ENCODE measurements around the gene TMEM187.

TMEM187 gene

DNA sequence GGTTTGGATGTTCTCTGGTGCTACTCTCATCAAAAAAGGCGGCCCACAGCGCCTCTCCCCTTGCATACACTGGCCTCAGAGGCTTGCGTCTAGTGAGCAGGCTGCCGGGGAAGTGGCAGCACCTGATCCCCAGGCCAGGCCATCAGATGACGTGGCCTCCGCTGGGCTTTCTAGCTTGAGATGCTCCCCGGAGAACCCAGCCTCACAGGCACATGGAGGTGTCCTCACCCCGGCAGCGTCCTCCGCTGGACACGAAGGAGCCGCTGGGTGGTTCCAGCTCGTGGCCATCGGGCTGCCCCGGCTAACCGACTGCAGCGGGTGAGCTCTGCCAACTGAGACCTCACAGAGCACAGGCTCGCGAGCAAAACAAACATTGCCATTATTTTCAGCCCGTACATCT, 34.4 kb downstream of the TMEM187 start:
- DNase-seq = no peak

DNA sequence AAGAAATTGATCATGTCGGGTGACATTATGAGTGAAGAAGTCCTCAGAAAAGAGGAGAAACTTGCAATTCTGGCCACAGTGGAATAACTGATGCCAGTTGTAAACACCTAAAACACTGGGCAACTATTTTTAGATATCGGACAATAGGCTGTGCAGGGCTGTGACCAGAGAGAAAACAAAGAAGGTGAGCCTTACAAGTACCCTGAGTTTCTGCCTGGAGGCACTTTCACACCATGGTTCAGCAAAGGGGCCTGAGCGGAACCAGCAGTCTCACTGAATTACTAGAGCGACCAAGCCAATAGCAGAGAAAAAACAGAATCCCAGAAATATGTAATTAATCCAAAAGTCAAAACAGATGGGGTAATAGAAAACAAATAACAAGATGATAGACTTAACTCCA, 36.0 kb downstream of the TMEM187 start:
- DNase-seq = no peak

DNA sequence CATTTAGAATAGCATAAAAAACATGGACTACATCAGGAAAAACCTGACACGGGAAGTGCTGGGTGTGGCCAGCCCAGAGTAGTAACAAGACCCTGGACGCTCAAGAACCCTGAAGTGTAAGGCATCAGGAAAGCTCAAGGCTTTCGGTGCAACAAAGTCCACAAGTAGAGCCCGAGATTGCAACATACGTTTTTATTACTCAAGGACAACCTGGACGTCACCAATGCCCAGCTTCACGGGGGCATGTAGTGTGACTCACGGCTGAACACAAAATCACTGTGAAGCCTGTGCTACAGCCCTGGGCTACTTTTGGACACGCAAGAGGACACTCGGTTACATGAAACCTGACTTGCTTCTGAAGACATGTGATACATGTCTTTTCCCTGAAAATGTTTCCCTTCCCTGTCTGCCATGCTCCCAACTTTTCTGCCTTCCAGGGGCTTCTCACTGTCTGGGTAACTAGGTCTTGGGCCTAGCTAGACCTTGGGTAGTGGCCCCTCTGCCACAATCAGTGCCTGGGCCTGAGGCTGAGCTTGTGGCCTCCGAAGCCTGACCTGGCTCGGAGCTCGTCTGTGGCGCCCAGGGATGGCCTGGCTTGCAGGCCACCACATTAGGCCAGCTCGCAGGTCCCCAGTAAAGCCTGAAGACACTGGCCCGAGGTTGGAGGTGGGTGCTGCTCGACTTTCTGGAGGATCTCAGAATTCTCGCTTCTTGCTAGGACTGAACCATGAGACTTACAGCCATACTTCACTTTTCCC, 38.0 kb downstream of the TMEM187 start:
- no peak for DNase-seq

- no peak for DNase-seq
These were observed 39.1 kb downstream of the TMEM187 start for GRCh38 chrX:154011376-154012335.

GRCh38 chrX:154012336-154012991, 39.9 kb downstream of the TMEM187 start:
- DNase-seq = no peak

DNA sequence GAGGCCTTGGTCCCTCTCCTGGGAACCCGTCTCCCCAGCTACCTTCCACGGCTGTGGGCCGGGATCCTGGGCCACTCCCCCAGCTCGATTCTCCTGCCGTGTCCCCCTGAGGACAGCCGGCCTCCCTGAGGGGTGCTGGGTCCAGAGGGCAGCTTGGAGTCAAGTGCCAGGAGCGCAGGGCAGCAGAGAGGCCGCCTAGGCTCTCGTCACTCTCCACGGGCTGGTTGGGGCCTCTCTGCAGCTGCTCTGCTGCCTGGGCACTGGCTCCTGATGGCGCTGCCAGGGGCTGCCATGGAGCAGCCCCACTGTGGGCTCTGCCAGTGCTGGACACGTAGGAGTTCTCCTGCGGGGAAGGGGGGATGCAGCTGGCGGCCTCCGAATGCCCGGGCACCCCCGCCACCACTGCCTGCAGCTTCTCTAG, 40.5 kb downstream of the TMEM187 start:
- no peak for DNase-seq

DNA sequence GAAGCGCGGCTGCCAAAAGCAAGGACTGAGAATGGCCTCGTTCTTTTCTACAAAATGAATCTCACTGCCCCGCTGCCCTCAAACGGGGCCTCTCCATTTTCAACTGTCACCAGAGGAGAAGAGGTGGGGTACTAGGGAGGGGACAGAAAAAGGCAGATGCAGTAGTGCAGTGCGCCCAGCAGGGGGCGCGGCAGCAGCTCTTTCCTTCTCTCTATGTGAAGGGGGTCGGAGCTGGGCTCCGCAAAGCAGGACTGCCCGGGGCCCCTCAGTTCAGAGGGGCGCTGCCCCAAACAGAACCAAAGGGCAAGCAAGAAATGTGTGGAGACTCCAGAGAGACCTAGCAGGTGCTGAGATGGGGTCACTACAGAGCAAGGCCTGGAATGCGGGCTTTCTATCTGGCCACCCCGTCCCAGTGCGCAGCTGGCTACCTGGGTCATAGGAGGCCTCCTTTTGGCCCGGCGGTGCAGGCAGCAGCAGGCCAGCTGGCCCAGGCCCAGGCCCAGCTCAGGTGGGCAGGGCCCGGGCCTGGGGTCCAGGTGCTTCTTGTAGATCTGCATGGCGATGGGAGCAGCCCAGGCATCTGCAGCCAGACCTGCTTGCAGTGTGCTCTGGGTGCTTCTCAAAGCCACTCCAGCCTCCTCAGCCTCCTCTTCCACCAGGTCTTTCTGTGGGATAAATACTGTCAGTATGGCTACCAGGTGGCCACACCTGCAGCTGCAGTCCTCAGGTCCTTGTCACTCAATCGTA, 41.2 kb downstream of the TMEM187 start:
- peak in 1 of 2 donors; percentile 56 for DNase-seq

GRCh38 chrX:154014429-154015380, 42.2 kb downstream of the TMEM187 start:
- DNase-seq = no peak

DNA sequence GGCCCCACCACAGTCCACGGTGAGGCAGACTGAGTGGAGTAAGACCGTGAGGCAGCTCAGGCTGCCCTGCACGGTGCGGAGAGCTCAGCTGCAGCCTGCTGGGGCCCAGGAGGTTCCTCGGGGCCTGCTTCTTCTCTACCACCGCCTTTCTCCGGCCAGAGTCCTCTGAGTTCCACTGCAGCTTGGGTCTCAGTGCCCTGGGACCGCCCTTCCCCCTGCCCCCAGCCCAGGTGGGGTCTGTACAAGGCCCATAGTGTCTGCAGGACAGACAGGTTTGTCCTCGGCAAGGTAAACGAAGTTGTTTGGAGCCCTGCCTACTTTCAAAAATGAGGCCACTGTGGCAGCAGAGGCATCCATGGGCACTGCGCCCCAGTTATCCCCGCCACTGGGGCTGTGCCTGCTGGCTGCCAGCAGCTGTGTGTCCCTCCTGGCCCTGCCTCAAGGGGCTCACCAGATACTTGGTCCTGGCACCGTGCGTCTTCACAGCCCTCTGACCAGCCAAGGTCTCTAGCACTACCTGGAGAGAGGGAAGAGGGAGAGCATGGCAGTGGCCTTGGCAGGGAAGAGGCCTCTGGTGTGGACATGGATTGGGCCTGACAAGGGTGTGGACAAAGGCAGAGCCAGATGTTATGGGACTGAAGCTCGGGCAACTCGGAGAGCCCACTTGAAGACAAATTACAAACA, 43.2 kb downstream of the TMEM187 start:
- DNase-seq = no peak

DNA sequence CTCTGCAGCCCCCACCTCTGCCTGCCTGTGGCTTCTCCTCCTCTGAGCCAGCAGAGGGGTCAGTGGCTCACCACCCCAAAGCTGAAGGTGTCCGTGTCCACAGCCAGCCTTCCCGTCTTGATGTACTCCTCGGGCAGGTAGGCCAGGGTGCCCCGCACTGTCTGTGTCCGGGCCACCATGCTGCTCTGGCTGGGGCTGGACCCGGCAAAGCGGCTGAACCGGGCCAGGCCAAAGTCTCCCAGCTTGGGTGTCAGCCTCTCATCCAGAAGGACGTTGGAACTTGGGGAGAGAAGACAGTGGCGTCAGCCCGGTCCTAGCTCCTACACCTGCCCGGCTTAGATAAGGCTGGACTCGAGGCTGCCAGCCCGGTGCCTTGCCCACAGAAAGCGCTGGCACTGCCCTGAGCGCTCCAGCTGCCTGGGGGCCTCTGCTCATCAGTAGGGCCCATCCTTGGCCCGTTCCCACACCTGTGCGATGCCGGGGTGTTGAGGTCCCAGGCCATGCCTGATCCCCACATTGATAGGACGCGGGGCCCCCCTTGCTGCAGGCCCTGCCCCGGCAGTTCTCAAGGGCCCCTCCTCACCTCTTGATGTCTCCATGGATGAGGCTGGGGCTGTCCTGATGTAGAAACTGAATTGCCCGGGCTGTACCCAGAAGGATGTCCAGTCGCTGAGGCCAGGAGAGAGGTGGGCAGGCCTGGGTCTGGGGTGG, 44.0 kb downstream of the TMEM187 start:
- DNase-seq = no peak

GRCh38 chrX:154017766-154018517, 45.4 kb downstream of the TMEM187 start:
- no peak for DNase-seq

DNA sequence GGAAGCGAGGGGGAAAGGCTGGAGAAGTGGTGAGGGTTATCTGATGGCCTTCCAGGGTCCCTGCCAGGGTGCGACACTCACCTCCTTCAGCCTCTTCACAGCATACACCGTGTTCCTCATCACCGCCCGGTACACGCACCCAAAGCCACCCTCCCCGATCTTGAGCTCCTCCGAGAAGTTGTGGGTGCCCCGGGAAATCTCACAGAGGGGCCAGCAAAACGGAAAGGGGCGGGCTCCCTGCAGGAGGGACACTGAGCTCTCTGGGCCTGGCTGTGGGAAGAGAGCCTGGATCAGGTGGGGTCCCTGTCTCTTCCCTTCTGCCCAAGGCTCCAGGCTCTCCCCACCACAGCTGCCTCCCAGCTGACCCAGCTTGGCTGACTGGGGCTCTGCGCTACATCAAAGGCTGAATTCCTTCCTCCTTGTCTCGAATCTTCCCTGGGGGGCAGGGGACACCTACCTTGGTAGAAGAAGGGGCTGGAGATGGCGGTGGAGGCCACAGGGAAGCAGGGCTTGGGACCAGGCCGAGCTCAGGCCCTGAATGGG, 46.0 kb downstream of the TMEM187 start:
- DNase-seq = no peak

DNA sequence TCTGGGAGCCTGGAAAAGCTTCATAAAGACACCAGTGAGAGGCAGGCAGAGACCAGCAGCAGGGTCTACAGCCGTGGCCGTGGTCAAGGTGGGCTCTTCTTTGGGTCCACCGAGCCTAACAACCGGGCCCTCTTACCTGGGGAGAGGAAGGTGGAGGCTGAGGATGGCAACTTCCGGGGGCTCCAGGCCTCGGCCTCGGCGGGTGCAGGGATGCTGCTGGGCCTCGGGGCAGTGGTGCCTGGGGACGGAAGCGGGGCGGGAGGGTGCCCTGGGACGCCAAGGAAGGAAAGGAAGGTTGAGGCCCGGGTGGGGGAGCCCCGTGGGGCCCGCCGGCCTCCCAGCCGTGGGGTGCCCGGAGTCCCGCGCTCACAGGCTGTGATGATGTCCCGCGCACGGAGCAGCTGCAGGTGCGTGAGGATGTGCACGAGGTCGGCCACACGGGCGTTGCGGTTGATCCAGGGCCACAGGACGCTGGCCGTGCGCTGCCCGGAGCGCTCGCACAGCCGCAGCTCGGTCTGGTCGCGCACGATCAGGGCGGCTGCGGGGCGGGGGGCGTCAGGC, 46.6 kb downstream of the TMEM187 start:
- no peak for DNase-seq

GRCh38 chrX:154019633-154020528, 47.3 kb downstream of the TMEM187 start, which contains the start of gene IRAK1:
Gene IRAK1, minus strand, starts transcription at chrX:154019902. Its CDS starts 90 bp downstream, at chrX:154019812.
- peak in 1 of 2 donors; percentile 43 for DNase-seq

- no peak for DNase-seq
These were observed 48.1 kb downstream of the TMEM187 start for GRCh38 chrX:154020536-154021115.

GRCh38 chrX:154021131-154021611, 48.6 kb downstream of the TMEM187 start:
- no peak for DNase-seq

- no peak for DNase-seq
These were observed 49.6 kb downstream of the TMEM187 start for GRCh38 chrX:154022108-154022507.
